Neural cell (in vitro differentiated cells): ENCODE data around the gene EXOC4.

ENCODE experiments used
- EZH2 ChIP-seq: fragments of 200-600, 300-800 bp; shearing (Covaris generic), sonication (generic); IDR thresholded peaks from 2 replicates; pipeline ENCODE4 v1.6.1; 2014; ENCODE audit warnings: antibody characterized with exemption, low read length, borderline replicate concordance, mild to moderate bottlenecking; ENCODE audit not compliant: insufficient read depth, poor library complexity, severe bottlenecking
- SMC3 ChIP-seq: fragments of 450-650 bp; conservative IDR thresholded peaks from 2 replicates; pipeline ENCODE4 v1.6.1; 2014; ENCODE audit warnings: antibody characterized with exemption, mild to moderate bottlenecking, moderate library complexity; ENCODE audit not compliant: poor library complexity
- TAF1 ChIP-seq: IDR thresholded peaks from 2 replicates; pipeline ENCODE4 v1.6.1; 2012; ENCODE audit warnings: low read depth
- TF ChIP-seq, protein P1 (sequence below): fragments of 450-650 bp; IDR thresholded peaks from 2 replicates; pipeline ENCODE4 v1.5.1; 2014; ENCODE audit warnings: antibody characterized with exemption, mild to moderate bottlenecking, moderate library complexity; ENCODE audit not compliant: poor library complexity, severe bottlenecking

DNA sequence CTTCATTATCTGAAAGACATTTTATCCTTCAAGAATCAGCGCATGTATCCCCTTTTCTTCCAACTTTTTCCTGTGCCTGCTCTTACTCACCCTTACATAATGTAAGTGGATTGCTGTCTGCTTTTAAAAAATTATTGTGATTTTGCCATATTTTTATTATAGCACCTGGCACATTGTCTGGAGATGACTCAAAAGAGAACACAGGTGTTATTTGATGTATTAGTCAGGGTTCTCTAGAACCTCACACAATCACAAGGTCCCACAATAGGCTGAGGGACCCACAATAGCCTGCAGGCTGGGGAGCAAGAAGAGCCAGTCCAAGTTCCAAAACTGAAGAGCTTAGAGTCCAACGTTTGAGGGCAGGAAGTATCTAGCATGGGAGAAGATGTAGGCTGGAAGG lies 390.0 kb downstream of the EXOC4 start:
- TF ChIP-seq, protein P1, sequence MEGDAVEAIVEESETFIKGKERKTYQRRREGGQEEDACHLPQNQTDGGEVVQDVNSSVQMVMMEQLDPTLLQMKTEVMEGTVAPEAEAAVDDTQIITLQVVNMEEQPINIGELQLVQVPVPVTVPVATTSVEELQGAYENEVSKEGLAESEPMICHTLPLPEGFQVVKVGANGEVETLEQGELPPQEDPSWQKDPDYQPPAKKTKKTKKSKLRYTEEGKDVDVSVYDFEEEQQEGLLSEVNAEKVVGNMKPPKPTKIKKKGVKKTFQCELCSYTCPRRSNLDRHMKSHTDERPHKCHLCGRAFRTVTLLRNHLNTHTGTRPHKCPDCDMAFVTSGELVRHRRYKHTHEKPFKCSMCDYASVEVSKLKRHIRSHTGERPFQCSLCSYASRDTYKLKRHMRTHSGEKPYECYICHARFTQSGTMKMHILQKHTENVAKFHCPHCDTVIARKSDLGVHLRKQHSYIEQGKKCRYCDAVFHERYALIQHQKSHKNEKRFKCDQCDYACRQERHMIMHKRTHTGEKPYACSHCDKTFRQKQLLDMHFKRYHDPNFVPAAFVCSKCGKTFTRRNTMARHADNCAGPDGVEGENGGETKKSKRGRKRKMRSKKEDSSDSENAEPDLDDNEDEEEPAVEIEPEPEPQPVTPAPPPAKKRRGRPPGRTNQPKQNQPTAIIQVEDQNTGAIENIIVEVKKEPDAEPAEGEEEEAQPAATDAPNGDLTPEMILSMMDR, result no peak
- no peak for TF ChIP-seq SMC3
- TF ChIP-seq TAF1, result no peak
- TF ChIP-seq EZH2, result no peak
